KOPT-K1 (cell line): Measurements from ENCODE around the gene TLK2.
A peak's percentile ranks its signal among the peaks of the same experiment; 100 is the strongest.
"Not testable (repeated sequence)": the region's sequence is repeated elsewhere in the genome, so short reads cannot be mapped to it uniquely, and the experiment has no call there.

Experiments used
- H3K27ac ChIP-seq: fragments of 200-600 bp; sonication (generic); 2 replicates; pipeline ENCODE4 v1.5.1; 2016; ENCODE audit warnings: antibody characterized with exemption, mild to moderate bottlenecking, low read depth, low read length; ENCODE audit not compliant: poor library complexity, severe bottlenecking
- H3K36me3 ChIP-seq: fragments of 200-600 bp; sonication (generic); 2 replicates; pipeline ENCODE4 v1.5.1; 2017; ENCODE audit warnings: antibody characterized with exemption, mild to moderate bottlenecking, low read length, moderate library complexity; ENCODE audit not compliant: insufficient read depth
- H3K9me3 ChIP-seq: fragments of 200-600 bp; sonication (generic); 2 replicates; pipeline ENCODE4 v1.5.1; 2017; ENCODE audit warnings: antibody characterized with exemption, low read length, mild to moderate bottlenecking; ENCODE audit not compliant: insufficient read depth, poor library complexity, severe bottlenecking

Gene TLK2

DNA sequence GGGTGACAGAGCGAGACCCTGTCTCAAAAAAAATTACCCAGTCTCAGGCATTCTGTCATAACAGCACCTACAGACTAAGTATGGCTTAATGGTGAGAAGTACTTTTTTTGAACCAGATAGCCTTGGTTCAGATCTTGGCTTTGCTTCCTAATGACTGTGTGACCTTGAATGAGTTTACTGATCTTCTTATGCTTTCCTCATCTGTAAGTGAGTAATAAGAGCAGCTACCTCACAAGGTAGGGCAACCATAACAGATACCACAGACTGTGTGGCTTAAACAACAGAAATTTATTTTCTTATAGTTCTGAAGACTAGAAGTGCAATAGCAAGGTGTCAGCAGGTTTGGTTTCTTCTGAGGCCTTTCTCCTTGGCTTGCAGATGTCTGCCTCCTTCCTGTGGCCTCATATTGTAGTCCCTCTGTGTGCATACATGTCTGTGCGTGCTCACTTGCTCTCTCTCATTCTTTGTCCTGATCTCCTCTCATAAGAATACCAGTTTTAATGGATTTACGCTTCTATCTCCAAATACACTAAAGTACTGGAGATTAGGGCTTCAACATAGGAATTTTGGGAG, 31.7 kb downstream of the TLK2 start:
- H3K36me3 ChIP-seq, result peaks cover 14% of the 10 kb centered on the region
- not testable (repeated sequence) for H3K27ac ChIP-seq

GRCh38 chr17:62511014-62511413, 32.4 kb downstream of the TLK2 start:
- not testable (repeated sequence) for H3K9me3 ChIP-seq, H3K27ac ChIP-seq
- H3K36me3 ChIP-seq, result peaks cover 14% of the 10 kb centered on the region

More for the DNA sequence above, 31.7 kb downstream of the TLK2 start:
- not testable (repeated sequence) for H3K9me3 ChIP-seq

- not testable (repeated sequence) for H3K27ac ChIP-seq, H3K9me3 ChIP-seq
- H3K36me3 ChIP-seq, result peaks cover 23% of the 10 kb centered on the region
Observed at GRCh38 chr17:62516376-62516775, 37.8 kb downstream of the TLK2 start.

- not testable (repeated sequence) for H3K9me3 ChIP-seq, H3K27ac ChIP-seq
- peaks cover 56% of the 10 kb centered on the region for H3K36me3 ChIP-seq
Observed at GRCh38 chr17:62521295-62521694, 42.7 kb downstream of the TLK2 start.

DNA sequence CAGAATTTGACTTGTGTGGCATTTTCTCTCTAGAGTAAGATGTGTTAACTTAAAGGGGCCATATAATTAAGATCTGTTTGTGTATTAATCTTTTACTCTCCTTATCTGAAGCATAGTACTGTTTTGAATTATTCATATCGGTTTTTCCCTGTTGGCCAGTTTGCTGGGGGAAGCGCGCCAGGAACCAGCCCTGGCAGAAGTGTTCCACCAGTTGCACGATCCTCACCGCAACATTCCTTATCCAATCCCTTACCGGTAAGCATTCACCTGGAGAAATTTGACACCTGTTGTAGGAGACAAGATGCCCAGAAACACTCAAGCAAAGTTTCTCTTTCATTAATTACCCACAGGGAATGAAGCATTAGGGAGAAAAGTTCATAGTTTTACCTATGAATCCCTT, 45.5 kb downstream of the TLK2 start:
- H3K36me3 ChIP-seq, result peaks cover 60% of the 10 kb centered on the region
- H3K9me3 ChIP-seq, H3K27ac ChIP-seq: not testable (repeated sequence)

DNA sequence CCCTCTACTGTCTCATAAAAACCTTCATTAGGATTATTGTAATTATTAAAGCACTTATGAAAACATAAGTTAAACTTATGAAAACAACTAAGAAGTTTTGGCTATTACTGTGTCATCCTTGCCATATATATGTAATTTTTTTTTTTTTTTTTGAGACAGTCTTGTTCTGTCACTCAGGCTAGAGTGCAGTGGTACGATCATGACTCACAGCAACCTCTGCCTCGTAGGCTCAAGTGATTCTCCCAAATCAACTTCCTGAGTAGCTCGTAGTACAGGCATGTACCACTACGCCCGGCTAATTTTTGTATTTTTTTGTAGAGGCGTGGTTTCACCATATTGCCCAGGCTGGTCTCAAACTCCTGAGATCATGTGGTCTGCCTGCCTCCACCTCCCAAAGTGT, 46.7 kb downstream of the TLK2 start:
- not testable (repeated sequence) for H3K27ac ChIP-seq, H3K9me3 ChIP-seq
- H3K36me3 ChIP-seq, result peaks cover 72% of the 10 kb centered on the region

DNA sequence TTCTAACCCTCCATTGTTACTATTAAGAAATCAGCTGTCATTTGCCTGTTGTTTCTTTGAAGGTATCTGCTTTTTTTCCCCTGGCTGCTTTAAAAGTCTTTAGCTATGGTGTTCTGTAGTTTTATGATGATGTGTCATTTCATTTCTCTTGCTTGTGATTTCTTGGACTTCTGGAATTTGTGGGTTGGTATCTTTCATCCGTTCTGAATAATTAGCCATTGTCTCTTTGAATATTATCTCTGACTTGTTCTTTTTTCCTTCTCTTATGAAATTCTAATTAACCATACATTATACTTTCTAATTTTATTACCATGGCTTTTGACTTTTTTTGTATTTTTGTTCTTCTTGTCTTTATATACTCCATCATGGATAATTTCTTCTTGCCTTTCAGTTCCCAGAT, 52.3 kb downstream of the TLK2 start:
- H3K36me3 ChIP-seq, result peaks cover 45% of the 10 kb centered on the region
- H3K27ac ChIP-seq, H3K9me3 ChIP-seq: not testable (repeated sequence)

DNA sequence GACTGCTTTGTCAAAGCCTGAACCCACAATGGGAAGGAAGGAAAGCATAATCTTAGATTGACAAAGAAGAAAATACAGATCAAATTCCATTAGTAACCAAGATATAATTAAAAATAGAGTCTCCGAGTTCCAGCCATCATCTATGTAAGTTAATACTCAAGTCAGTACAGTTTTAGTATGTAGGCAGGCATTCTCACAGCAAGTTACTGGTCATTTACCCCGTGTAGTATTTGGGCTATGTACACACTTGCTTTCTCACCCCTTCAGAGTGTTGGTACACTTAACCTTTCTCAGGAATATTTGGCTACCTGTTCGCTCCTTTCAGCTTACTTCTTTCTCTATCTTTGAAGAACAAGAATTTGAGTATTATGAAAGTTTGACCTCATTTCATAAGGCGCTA, 57.9 kb downstream of the TLK2 start:
- H3K27ac ChIP-seq, H3K9me3 ChIP-seq: not testable (repeated sequence)
- H3K36me3 ChIP-seq, result peaks cover 68% of the 10 kb centered on the region

DNA sequence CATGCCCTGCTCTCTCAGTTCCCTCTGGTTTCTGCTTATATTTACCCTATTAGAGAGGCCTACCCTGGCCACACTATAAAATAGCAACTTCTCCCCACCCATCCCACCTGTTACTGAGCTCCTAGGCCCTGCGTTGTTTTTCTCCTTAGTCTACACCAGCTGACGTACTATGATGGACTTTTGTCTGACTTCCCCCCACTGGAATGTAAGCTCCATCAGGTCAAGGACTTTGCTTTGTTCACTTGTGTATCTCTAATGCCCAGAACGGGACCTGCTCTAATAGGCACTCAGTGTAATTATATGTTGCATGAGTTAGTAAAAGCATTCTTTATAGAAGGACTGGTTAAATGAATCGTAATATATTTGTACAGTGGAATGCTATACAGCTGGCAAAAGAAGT, 62.4 kb downstream of the TLK2 start:
- not testable (repeated sequence) for H3K9me3 ChIP-seq, H3K27ac ChIP-seq
- peaks cover 90% of the 10 kb centered on the region for H3K36me3 ChIP-seq

DNA sequence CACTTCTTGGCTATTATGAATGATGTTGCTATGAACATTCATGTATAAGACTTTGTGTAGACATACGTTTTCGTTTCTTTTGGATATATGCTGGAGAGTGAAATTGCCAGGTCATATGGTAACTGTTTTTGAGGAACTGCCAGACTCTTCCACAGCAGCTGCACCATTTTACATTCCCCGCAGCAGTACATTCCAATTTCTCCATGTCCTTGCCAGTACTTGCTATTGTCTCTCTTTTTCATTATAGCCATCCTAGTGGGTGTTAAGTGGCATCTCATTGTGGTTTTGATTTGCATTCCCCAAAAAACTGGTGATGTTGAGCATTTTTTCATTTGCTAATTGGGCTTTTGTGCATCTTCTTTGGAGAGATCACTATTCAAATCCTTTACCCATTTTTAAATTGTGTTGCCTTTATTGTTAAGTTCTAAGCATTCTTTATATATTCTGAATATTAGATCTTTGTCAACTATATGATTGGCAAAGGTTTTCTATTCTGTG, 64.7 kb downstream of the TLK2 start:
- H3K36me3 ChIP-seq, result peaks cover 74% of the 10 kb centered on the region
- not testable (repeated sequence) for H3K27ac ChIP-seq, H3K9me3 ChIP-seq

- not testable (repeated sequence) for H3K9me3 ChIP-seq, H3K27ac ChIP-seq
- H3K36me3 ChIP-seq, result peaks cover 56% of the 10 kb centered on the region
Observed at GRCh38 chr17:62546066-62546465, 67.4 kb downstream of the TLK2 start.

GRCh38 chr17:62552851-62553659, 74.4 kb downstream of the TLK2 start:
- not testable (repeated sequence) for H3K9me3 ChIP-seq
- Histone ChIP-seq H3K36me3 (peaks cover 36% of the 10 kb centered on the region), H3K27ac (peak overlapping the region; percentile 37)

- H3K9me3 ChIP-seq, H3K27ac ChIP-seq: not testable (repeated sequence)
- peaks cover 52% of the 10 kb centered on the region for H3K36me3 ChIP-seq
Observed at GRCh38 chr17:62557532-62557931, 78.9 kb downstream of the TLK2 start.

DNA sequence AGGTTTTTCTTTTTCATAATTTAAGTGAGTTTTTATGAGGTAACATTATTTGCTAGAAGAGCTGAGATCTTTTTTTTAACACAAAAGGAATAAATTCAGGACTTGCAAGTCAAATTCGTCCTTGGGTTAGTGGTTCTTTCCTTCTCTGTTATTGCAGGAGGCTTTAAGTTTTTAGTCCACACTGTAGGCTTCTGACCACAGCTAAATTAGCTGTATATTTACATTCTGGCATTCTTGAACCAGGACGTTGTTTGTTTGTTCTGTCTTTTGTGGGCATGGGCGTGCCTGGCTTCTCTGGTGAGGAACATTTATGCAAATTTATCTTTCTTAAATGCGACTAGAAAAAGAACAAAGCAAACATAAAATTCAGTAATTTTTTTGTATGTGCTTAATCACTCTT, 80.3 kb downstream of the TLK2 start:
- not testable (repeated sequence) for H3K27ac ChIP-seq, H3K9me3 ChIP-seq
- H3K36me3 ChIP-seq, result peaks cover 64% of the 10 kb centered on the region

DNA sequence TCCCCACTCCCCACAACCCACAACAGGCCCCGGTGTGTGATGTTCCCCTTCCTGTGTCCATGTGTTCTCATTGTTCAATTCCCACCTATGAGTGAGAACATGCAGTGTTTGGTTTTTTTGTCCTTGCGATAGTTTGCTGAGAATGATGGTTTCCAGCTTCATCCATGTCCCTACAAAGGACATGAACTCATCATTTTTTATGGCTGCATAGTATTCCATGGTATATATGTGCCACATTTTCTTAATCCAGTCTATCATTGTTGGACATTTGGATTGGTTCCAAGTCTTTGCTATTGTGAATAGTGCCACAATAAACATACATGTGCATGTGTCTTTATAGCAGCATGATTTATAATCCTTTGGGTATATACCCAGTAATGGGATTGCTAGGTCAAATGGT, 82.3 kb downstream of the TLK2 start:
- H3K36me3 ChIP-seq, result peaks cover 73% of the 10 kb centered on the region
- H3K27ac ChIP-seq, result not testable (repeated sequence)

GRCh38 chr17:62562656-62563055, 84.0 kb downstream of the TLK2 start:
- no peaks in the 10 kb centered on the region for H3K9me3 ChIP-seq
- no peak overlapping the region for H3K27ac ChIP-seq
- H3K36me3 ChIP-seq, result peaks cover 81% of the 10 kb centered on the region

More for the DNA sequence above, 82.3 kb downstream of the TLK2 start:
- not testable (repeated sequence) for H3K9me3 ChIP-seq
